ENCODE results near the gene CHPF. TPM values are rescaled to one million over a fixed set of nuclear protein-coding genes. Genes with fewer than 3 reads are reported as not detected.

Gene CHPF
- total RNA-seq, 1 experiment from 2014 or later = 26.4 TPM

- H3K4me1 ChIP-seq = peaks cover 8% of the 10 kb centered on the region; the same call in 1 of the 2 replicates
- peaks cover 3% of the 10 kb centered on the region for H3K27me3 ChIP-seq (replicated peaks; ENCODE audit: control insufficient read depth, insufficient read depth, low read length)
- H3K9me3 ChIP-seq = no peaks in the 10 kb centered on the region
- Mint-ChIP-seq H3K27ac (ENCODE audit: unreplicated experiment) (no peak overlapping the region), H3K9me3 (ENCODE audit: unreplicated experiment) (no peaks in the 10 kb centered on the region), H3K4me1 (ENCODE audit: low read depth, unreplicated experiment) (no peaks in the 10 kb centered on the region), H3K36me3 (ENCODE audit: insufficient read depth, unreplicated experiment) (no peaks in the 10 kb centered on the region), H3K27me3 (ENCODE audit: insufficient read depth, unreplicated experiment) (peaks cover 20% of the 10 kb centered on the region), H3K4me3 (ENCODE audit: unreplicated experiment) (no peak overlapping the region)
- intact Hi-C loops (cut with micrococcal nuclease; ENCODE audit: unreplicated experiment) = no loop called here
- H3K4me3 ChIP-seq (ENCODE audit: low read depth, low read length) = no peak overlapping the region
- ChIA-PET CTCF (interaction anchor here (0.5 kb wide), 1 partner anchor 73 kb away, joined by 3 read pairs; no protein-coding TSS in a partner anchor), POLR2A (no interaction called here)
- H3K36me3 ChIP-seq (ENCODE audit: control insufficient read depth, insufficient read depth, low read length) = no peaks in the 10 kb centered on the region
- TF ChIP-seq CTCF (IDR thresholded peaks at IDR 0.05; ENCODE audit: insufficient read depth in 1 of 2, low read depth in 1 of 2, low read length in 1 of 2, severe bottlenecking in 1 of 2, unreplicated experiment in 1 of 2) = no peak
- no peak for DNase-seq
- BruUV-seq (replicated peaks) = no TSS peak
These were observed 54.3 kb downstream of the CHPF start for GRCh38 chr2:219489315-219489714.

Small RNA genes within 50 kb of the gene (microRNA-seq; reads per million reads assigned to microRNA genes)
- not detected for gene MIR3132

Other genes with a start within 250 kb of the CHPF start
- not detected in 2 replicates for gene PTPRN, start 234.4 kb downstream of the CHPF start, total RNA-seq (2022)
- not detected in 2 replicates for gene RESP18, start 211.1 kb downstream of the CHPF start, total RNA-seq (2022)
- gene DNPEP, start 155.9 kb downstream of the CHPF start, total RNA-seq (2022) = 102 and 103 TPM in 2 replicates
- 0.86 TPM in 1 of 2 replicates, not detected in the other for gene DES, start 125.4 kb downstream of the CHPF start, total RNA-seq (2022)
- gene SPEG, start 109.0 kb downstream of the CHPF start, total RNA-seq (2022) = 17.2 and 18.6 TPM in 2 replicates
- 51.0 and 53.7 TPM in 2 replicates for gene GMPPA, start 44.9 kb downstream of the CHPF start, total RNA-seq (2022)
- gene ASIC4, start 29.3 kb downstream of the CHPF start, total RNA-seq (2022) = 0.16 and 0.19 TPM in 2 replicates
- 8.5 and 9.1 TPM in 2 replicates for gene TMEM198, start 219 bp upstream of the CHPF start, total RNA-seq (2022)
- 56.2 and 57.6 TPM in 2 replicates for gene OBSL1, start 27.7 kb upstream of the CHPF start, total RNA-seq (2022)
- gene INHA, start 28.5 kb upstream of the CHPF start, total RNA-seq (2022) = 1.5 TPM in 2 replicates
- gene STK11IP, start 54.0 kb upstream of the CHPF start, total RNA-seq (2022) = 21.7 and 24.3 TPM in 2 replicates
- gene SLC4A3, start 83.8 kb upstream of the CHPF start, total RNA-seq (2022) = 6.1 and 6.2 TPM in 2 replicates

All from Caco-2 (cell line).